GM23248 (cell line): ENCODE results near the gene LVRN.

Source experiments
- EZH2 ChIP-seq: fragments of 200-600 bp; sonication (generic); IDR thresholded peaks from 2 replicates; pipeline ENCODE4 v1.6.1; 2018; ENCODE audit warnings: antibody characterized with exemption, mild to moderate bottlenecking; ENCODE audit not compliant: insufficient read depth, poor library complexity, severe bottlenecking
- EZH2phosphoT487 ChIP-seq: fragments of 200-600 bp; sonication (generic); IDR thresholded peaks from 2 replicates; pipeline ENCODE4 v1.6.1; 2018; ENCODE audit warnings: antibody characterized with exemption, moderate library complexity, mild to moderate bottlenecking, low read depth; ENCODE audit not compliant: insufficient read depth

DNA sequence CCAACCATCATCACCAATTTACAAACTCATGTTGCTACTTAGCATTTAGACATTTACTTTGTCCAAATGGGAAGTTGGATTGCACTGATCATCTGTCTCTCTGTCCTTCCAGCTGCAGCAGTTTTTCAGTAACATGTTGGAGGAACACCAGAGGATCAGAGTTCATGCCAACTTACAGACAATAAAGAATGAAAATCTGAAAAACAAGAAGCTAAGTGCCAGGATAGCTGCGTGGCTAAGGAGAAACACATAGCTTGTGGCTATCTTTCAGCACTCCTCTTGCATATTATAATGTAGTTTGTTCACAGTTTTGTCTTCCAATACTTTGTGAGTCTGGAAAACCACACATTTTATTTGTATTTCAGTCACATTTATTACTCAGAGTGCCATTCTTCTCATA lies 63.6 kb downstream of the LVRN start:
- TF ChIP-seq EZH2 (no peak), EZH2phosphoT487 (no peak)
